ENCODE results near the gene RRP12.

RRP12 gene

DNA sequence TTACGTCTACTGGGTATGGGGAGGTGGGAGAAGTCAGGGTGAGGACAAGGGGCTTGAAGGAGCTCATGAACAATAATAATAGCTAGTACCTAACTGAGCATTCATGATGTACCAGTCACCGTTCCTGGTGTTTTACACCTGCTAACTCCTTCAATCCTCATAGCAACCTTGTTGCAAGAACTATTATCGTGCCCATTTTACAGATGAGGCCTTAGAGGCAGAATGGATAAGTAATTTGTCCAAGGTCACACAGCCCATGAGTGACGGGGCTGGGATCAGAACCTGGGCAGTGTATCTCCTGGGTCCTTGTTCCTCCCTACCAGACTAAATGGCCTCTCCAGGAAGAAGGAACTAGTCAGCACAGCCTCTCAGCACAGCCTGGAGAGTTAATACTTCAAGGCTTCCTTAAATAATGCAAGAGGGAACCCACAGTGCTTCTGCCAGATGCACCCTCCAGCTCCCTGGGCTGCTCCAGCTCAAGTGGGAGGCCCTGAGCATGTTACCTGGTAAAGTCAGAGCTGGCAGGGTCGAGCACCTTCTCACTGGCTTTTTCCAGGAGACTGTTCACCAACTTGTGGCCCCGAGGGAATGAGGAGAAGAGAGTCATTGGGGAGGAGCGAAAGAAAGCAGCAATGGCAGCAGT is 28.8 kb downstream of the RRP12 start:
- no peaks in the 10 kb centered on the region for H3K4me1 ChIP-seq (ENCODE audit: insufficient read depth, low read length)
- no peak overlapping the region for H2AFZ ChIP-seq (ENCODE audit: low read depth, low read length)
- H3K4me3 ChIP-seq (ENCODE audit: low read length) = no peak overlapping the region
- peaks cover 58% of the 10 kb centered on the region for H3K36me3 ChIP-seq (ENCODE audit: insufficient read depth, low read length)
- H3K9me3 ChIP-seq (ENCODE audit: low read length) = no peaks in the 10 kb centered on the region
- no peaks in the 10 kb centered on the region for H3K27me3 ChIP-seq (ENCODE audit: insufficient read depth, low read length)

DNA sequence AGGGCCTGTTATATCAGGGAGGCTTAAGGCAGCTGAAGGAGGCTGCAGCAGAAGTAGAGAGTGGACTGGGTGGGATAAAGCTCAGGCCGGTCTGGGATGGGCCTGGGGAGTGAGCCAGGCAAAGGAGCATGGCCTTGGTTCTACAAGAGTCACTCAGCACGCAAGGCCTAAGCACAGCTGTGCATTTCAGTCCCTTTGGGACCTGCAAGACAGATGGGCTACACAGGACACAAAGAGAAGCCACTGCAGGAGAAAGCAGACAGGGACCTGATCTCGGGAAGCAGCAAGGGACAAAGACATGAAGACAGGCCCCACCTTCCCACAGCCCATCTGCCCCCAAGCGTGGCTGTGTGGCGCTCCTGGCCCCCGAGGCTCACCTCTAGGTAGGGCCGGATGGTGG is 29.4 kb downstream of the RRP12 start:
- no peaks in the 10 kb centered on the region for H3K9me3 ChIP-seq (ENCODE audit: low read length)
- peaks cover 63% of the 10 kb centered on the region for H3K36me3 ChIP-seq (ENCODE audit: insufficient read depth, low read length)
- no peak overlapping the region for H3K4me3 ChIP-seq (ENCODE audit: low read length)
- no peaks in the 10 kb centered on the region for H3K27me3 ChIP-seq (ENCODE audit: insufficient read depth, low read length)
- H2AFZ ChIP-seq (ENCODE audit: low read depth, low read length) = no peak overlapping the region
- no peaks in the 10 kb centered on the region for H3K4me1 ChIP-seq (ENCODE audit: insufficient read depth, low read length)

DNA sequence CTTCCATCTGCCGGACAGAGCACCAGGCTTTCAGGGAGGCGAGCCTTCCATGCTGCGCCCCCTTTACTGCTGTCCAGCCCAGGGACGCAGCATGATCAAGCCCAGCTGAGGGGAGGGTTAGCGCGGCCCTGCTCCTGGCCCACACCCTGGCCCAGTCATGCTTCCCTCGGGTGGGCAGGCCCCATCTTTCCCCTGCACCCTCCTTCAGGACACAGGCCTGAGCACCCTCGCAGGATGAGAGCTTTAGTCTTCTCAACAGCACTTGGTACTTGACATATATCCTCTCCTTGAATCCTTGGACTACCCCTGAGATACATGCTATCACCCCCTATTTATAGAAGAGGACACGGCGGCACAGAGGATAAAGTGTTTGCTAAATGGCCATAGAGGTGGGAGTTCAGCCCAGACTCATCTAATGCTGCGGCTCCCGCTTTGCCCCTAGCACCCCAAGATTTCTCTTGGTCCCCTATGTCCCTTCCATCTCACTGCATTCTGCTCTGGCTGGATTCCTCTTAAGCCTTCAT is 34.0 kb downstream of the RRP12 start:
- Histone ChIP-seq H2AFZ (ENCODE audit: low read depth, low read length) (no peak overlapping the region), H3K9me3 (ENCODE audit: low read length) (no peaks in the 10 kb centered on the region), H3K4me1 (ENCODE audit: insufficient read depth, low read length) (no peaks in the 10 kb centered on the region), H3K36me3 (ENCODE audit: insufficient read depth, low read length) (peaks cover 58% of the 10 kb centered on the region), H3K4me3 (ENCODE audit: low read length) (no peak overlapping the region), H3K27me3 (ENCODE audit: insufficient read depth, low read length) (no peaks in the 10 kb centered on the region)

DNA sequence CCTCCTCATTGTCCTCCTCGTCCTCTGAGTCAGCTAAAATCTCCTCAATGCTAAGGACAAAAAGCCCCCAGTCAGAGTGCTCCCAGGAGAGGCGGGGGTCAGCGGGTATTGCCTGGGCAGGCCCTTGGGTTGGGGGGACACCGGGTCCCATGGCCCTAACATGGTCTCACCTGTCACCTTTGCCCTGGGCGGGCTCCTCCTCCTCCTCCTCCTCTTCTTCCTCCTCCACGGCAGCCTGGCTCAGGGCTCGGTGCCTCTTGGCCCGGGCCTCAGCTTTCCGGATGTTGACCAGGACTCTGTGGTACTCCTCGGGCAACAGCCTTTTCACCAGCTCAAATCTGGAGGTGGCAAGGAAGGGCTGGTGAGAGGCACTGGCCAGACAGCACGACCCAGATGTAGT is 34.6 kb downstream of the RRP12 start:
- no peaks in the 10 kb centered on the region for H3K27me3 ChIP-seq (ENCODE audit: insufficient read depth, low read length)
- H3K4me3 ChIP-seq (ENCODE audit: low read length) = no peak overlapping the region
- H3K9me3 ChIP-seq (ENCODE audit: low read length) = no peaks in the 10 kb centered on the region
- H2AFZ ChIP-seq (ENCODE audit: low read depth, low read length) = no peak overlapping the region
- H3K4me1 ChIP-seq (ENCODE audit: insufficient read depth, low read length) = no peaks in the 10 kb centered on the region
- peaks cover 53% of the 10 kb centered on the region for H3K36me3 ChIP-seq (ENCODE audit: insufficient read depth, low read length)

DNA sequence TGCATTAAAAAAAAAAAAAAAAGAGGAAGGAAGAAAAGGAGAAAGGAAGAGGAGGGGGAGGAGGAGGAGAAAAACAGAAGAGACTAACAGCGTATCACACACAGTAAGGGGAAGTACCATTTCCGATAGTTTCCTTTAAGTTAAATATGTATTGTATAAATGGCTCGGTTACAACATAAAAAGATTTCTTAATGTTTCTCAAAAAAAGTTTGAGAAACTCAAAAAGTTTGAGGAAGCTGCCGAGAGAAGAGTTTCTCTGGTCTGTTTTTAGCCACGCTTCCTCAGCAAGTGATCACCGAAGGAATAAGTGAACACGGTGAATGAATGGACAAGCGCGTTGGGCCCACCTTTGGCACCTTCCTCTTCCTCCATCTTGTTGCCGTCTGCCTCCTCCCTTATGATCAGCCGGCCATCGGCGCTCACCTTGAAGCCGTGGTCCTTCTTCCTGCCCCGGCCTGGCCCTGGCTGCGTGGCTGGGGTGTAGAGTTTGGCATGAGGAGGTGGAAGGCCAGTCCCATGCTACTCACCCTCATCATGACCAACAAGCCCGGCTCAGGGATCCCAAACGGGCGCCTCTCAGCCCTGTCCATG is 35.3 kb downstream of the RRP12 start:
- no peaks in the 10 kb centered on the region for H3K9me3 ChIP-seq (ENCODE audit: low read length)
- H3K4me1 ChIP-seq (ENCODE audit: insufficient read depth, low read length) = no peaks in the 10 kb centered on the region
- H2AFZ ChIP-seq (ENCODE audit: low read depth, low read length) = no peak overlapping the region
- H3K27me3 ChIP-seq (ENCODE audit: insufficient read depth, low read length) = no peaks in the 10 kb centered on the region
- H3K36me3 ChIP-seq (ENCODE audit: insufficient read depth, low read length) = peaks cover 50% of the 10 kb centered on the region
- no peak overlapping the region for H3K4me3 ChIP-seq (ENCODE audit: low read length)

DNA sequence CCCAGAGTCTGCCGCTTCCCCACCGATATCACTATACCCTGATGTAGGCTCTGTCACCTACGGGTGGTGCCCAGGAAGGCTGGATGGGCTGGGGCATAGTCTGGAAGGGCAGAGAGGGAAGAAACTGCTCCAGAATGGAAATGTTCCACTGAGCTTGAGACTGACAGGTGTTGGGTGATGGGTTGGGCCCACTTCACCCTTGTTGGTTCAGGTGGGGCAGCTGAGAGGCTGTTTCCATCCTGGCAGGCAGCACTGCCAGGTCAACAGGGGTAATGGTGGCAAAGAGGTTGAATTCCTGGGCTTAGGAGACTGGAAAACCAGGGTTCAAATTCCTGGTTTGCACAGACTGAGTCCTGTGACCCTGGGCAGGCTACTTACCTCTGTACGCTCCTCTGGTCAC is 38.1 kb downstream of the RRP12 start:
- no peak overlapping the region for H2AFZ ChIP-seq (ENCODE audit: low read depth, low read length)
- H3K9me3 ChIP-seq (ENCODE audit: low read length) = no peaks in the 10 kb centered on the region
- no peaks in the 10 kb centered on the region for H3K27me3 ChIP-seq (ENCODE audit: insufficient read depth, low read length)
- no peak overlapping the region for H3K4me3 ChIP-seq (ENCODE audit: low read length)
- peaks cover 49% of the 10 kb centered on the region for H3K36me3 ChIP-seq (ENCODE audit: insufficient read depth, low read length)
- no peaks in the 10 kb centered on the region for H3K4me1 ChIP-seq (ENCODE audit: insufficient read depth, low read length)

DNA sequence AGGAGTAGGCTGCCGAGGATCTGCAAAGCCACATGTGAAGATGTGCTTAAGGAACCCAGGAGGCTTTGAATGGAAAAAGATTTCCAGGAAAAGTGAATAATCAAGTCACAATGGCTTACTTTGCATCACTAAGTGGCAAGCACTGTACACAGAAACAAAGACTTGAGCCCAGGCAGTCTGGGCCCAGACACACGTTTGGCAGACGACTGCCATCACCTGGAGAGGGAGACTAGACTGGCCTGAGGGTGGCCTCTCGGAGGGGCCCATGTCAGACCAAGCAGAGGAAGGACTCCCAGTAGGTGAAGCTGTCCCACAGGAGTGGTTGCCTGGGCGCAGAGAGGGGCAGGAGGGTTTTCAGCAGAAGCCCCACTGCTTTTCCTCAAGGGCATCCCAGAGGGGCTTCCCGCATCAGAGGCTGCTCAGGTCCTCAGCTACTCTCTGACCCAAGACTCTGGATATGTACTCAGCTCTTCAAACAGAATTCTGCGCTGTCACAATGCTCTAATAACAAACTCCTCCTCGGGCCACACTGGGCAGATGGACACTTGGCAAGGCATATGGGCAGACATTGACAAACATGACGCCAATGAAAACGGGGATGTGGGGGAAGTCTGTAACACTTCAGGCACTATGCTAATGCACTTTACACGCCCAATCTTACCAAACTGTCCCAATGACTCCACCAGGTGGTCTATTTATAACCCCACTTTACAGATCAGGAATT is 38.7 kb downstream of the RRP12 start:
- Histone ChIP-seq H2AFZ (ENCODE audit: low read depth, low read length) (no peak overlapping the region), H3K27me3 (ENCODE audit: insufficient read depth, low read length) (no peaks in the 10 kb centered on the region), H3K4me3 (ENCODE audit: low read length) (no peak overlapping the region), H3K4me1 (ENCODE audit: insufficient read depth, low read length) (no peaks in the 10 kb centered on the region), H3K9me3 (ENCODE audit: low read length) (no peaks in the 10 kb centered on the region), H3K36me3 (ENCODE audit: insufficient read depth, low read length) (peaks cover 49% of the 10 kb centered on the region)

DNA sequence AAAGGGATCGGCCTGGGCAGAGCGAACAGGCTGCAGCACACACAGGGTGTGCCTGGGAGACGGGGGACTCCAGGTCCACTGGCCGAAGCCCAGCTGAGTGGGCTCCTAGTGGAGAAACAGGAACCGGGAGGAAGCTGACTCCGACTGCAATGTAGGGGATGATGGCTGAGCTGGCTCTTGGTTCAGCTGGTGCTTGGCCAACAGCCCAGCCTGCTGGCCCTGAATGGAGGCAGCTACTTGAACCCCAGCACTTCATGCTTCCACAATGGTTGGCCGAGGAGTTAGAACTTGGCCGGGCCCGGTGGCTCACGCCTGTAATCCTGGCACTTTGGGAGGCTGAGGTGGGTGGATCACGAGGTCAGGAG is 39.6 kb downstream of the RRP12 start:
- no peak overlapping the region for H2AFZ ChIP-seq (ENCODE audit: low read depth, low read length)
- peaks cover 47% of the 10 kb centered on the region for H3K36me3 ChIP-seq (ENCODE audit: insufficient read depth, low read length)
- no peak overlapping the region for H3K4me3 ChIP-seq (ENCODE audit: low read length)
- no peaks in the 10 kb centered on the region for H3K4me1 ChIP-seq (ENCODE audit: insufficient read depth, low read length)
- no peaks in the 10 kb centered on the region for H3K27me3 ChIP-seq (ENCODE audit: insufficient read depth, low read length)
- H3K9me3 ChIP-seq (ENCODE audit: low read length) = no peaks in the 10 kb centered on the region

DNA sequence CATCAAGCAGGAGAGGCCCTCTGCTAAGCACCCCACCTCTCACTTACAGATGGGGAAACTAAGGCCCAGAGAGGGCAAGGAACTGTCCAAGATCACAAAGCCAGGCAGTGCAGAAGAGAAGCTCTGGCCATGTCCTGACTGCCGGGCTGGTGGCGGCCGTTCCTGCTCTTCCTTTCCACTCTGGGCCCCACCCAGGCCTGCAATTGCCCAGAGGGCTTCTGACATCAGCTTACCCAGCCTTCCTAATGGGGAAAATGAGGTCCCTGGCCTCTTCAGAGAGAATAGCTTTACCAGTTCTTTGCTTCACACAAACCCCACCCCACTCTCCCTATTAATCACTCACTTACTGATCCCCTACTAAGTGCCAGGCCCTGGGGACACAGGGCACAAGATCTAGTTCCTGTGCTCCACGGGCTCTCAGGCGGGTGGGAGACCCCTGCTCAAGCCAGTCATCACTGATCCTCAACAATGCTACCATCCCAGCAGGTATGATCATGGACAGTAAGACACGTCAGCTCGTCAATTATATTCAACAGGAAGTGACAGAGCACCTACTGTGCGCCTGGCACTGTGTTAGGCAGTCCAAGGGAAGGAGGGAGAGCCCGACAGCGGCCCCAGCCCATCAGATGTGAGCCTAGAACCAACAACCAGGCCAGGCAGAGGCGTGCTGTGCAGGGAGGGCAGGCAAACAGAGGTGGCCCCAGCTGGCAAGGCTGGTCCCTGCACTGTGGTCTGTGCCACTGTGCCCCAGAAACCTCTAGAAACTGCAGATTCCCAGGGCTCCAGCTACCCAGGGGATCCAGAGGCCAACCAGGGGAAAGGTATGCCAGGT is 40.2 kb downstream of the RRP12 start:
- no peaks in the 10 kb centered on the region for H3K9me3 ChIP-seq (ENCODE audit: low read length)
- no peaks in the 10 kb centered on the region for H3K27me3 ChIP-seq (ENCODE audit: insufficient read depth, low read length)
- no peak overlapping the region for H2AFZ ChIP-seq (ENCODE audit: low read depth, low read length)
- H3K36me3 ChIP-seq (ENCODE audit: insufficient read depth, low read length) = peaks cover 52% of the 10 kb centered on the region
- no peak overlapping the region for H3K4me3 ChIP-seq (ENCODE audit: low read length)
- no peaks in the 10 kb centered on the region for H3K4me1 ChIP-seq (ENCODE audit: insufficient read depth, low read length)

DNA sequence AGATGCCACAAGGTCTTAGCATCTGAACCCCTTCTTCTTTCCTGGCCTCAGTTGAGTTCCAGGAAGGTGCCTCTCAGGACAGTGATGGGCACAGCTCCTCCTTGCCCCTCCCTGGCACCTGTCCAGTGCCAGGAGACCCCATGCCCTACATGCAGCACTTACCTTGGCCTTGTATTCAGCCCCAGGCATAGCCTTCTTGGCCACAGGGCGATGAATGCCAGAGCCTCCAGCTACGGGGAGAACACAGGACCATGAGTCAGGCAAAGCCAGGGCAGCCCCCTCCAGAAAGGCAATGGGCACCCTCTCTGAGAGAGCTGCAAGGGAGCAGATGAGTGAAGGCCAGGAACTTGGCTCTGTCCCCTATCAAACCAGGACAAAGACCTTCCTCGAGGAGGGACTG is 42.4 kb downstream of the RRP12 start:
- peaks cover 52% of the 10 kb centered on the region for H3K36me3 ChIP-seq (ENCODE audit: insufficient read depth, low read length)

DNA sequence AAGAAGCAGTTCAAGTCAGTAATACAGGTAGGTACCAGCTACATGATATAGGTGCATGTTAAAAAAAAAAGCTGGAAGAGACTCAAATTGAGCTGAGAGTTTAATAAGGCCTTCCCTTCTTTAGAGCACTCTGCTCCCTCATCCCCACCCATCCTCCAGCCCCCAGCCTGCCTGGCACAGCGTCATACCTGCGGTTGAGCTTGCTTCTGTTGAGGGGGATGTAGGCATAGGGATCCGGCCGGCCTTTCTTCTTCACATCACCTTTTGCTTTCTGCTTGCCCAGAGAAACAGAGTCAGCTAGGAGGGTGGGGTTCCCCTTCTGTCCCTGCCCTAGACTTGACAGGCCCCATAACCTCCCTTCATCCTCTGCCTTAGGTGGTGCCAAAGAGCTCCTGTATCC is 42.8 kb downstream of the RRP12 start:
- no peaks in the 10 kb centered on the region for H3K9me3 ChIP-seq (ENCODE audit: low read length)
- no peaks in the 10 kb centered on the region for H3K4me1 ChIP-seq (ENCODE audit: insufficient read depth, low read length)
- H2AFZ ChIP-seq (ENCODE audit: low read depth, low read length) = no peak overlapping the region
- H3K27me3 ChIP-seq (ENCODE audit: insufficient read depth, low read length) = no peaks in the 10 kb centered on the region
- no peak overlapping the region for H3K4me3 ChIP-seq (ENCODE audit: low read length)
- H3K36me3 ChIP-seq (ENCODE audit: insufficient read depth, low read length) = peaks cover 51% of the 10 kb centered on the region

More for the DNA sequence above, 42.4 kb downstream of the RRP12 start:
- no peaks in the 10 kb centered on the region for H3K4me1 ChIP-seq (ENCODE audit: insufficient read depth, low read length)
- no peaks in the 10 kb centered on the region for H3K27me3 ChIP-seq (ENCODE audit: insufficient read depth, low read length)
- H2AFZ ChIP-seq (ENCODE audit: low read depth, low read length) = no peak overlapping the region
- no peak overlapping the region for H3K4me3 ChIP-seq (ENCODE audit: low read length)
- no peaks in the 10 kb centered on the region for H3K9me3 ChIP-seq (ENCODE audit: low read length)

DNA sequence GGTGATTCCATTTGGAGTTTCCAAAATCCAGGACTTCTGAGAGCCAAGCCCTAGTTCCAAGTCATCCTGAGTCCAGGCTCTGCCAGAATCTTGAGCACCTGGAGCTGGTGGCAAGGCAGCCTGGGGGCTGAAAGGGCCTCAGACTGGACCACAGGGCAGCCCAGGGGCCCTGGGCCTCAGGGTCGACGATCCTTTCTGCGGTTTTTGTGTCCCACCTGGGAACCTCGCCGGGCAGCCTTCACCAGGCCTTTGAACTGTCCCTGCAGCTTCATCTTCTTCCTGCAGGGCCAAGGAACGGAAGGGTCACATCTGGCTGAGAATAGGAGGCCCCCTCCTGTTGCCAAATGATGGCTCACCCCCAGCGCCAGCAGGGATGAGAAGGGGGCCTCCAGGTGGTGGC is 44.2 kb downstream of the RRP12 start:
- Histone ChIP-seq H3K4me1 (ENCODE audit: insufficient read depth, low read length) (no peaks in the 10 kb centered on the region), H2AFZ (ENCODE audit: low read depth, low read length) (no peak overlapping the region), H3K27me3 (ENCODE audit: insufficient read depth, low read length) (no peaks in the 10 kb centered on the region), H3K36me3 (ENCODE audit: insufficient read depth, low read length) (peaks cover 46% of the 10 kb centered on the region), H3K4me3 (ENCODE audit: low read length) (no peak overlapping the region), H3K9me3 (ENCODE audit: low read length) (no peaks in the 10 kb centered on the region)
